Karpas-422 (cell line): ENCODE measurements around the gene AQR. TPM values are rescaled to one million over a fixed set of nuclear protein-coding genes. Genes with fewer than 3 reads are reported as not detected.
"Not testable (repeated sequence)": the region's sequence is repeated elsewhere in the genome, so short reads cannot be mapped to it uniquely, and the experiment has no call there.

Experiments used
- DNase-seq: peaks from one replicate; pipeline ENCODE4 v3.0.0-alpha.2; 2015
- H2AFZ ChIP-seq: fragments of 200-600 bp; sonication (generic); 2 replicates; pipeline ENCODE4 v1.6.1; 2014; ENCODE audit warnings: antibody characterized with exemption, low read length, mixed read lengths
- H3K27ac ChIP-seq: fragments of 200-600 bp; sonication (generic); 2 replicates; pipeline ENCODE4 v1.5.1; 2014; ENCODE audit warnings: mild to moderate bottlenecking, low read length, moderate library complexity
- H3K27me3 ChIP-seq: fragments of 200-600 bp; sonication (generic); 2 replicates; pipeline ENCODE4 v1.6.1; 2014; ENCODE audit warnings: low read length, mixed read lengths
- H3K36me3 ChIP-seq: fragments of 200-600 bp; sonication (generic); 2 replicates; pipeline ENCODE4 v1.6.1; 2014; ENCODE audit warnings: low read length, mixed read lengths; ENCODE audit not compliant: insufficient read depth
- H3K4me1 ChIP-seq: fragments of 200-600 bp; sonication (generic); 2 replicates; pipeline ENCODE4 v1.6.1; 2014; ENCODE audit warnings: mild to moderate bottlenecking, low read length, mixed read lengths
- H3K4me2 ChIP-seq: fragments of 200-600 bp; sonication (generic); 2 replicates; pipeline ENCODE4 v1.6.1; 2014; ENCODE audit warnings: low read length, low read depth, mild to moderate bottlenecking; ENCODE audit not compliant: poor library complexity, severe bottlenecking
- H3K4me3 ChIP-seq: fragments of 200-600 bp; sonication (generic); 2 replicates; pipeline ENCODE4 v1.5.1; 2014; ENCODE audit warnings: mild to moderate bottlenecking, antibody characterized with exemption, low read length, mixed read lengths
- H3K79me2 ChIP-seq: fragments of 200-600 bp; sonication (generic); 2 replicates; pipeline ENCODE4 v1.6.1; 2014; ENCODE audit warnings: mild to moderate bottlenecking, low read length, mixed read lengths
- H3K9ac ChIP-seq: fragments of 200-600 bp; sonication (generic); 2 replicates; pipeline ENCODE4 v1.6.0; 2014; ENCODE audit warnings: low read length
- H3K9me2 ChIP-seq: fragments of 200-600 bp; sonication (generic), shearing (Covaris generic); replicated peaks from 2 replicates; pipeline ENCODE4 v1.6.0; 2014; ENCODE audit warnings: mild to moderate bottlenecking, low read length, moderate library complexity; ENCODE audit not compliant: insufficient read depth
- H3K9me3 ChIP-seq: fragments of 300-700, 200-600 bp; sonication (generic); 2 replicates; pipeline ENCODE4 v1.6.1; 2014; ENCODE audit warnings: low read length, mixed read lengths
- H4K20me1 ChIP-seq: fragments of 200-600 bp; sonication (generic); 2 replicates; pipeline ENCODE4 v1.6.1; 2014; ENCODE audit warnings: mild to moderate bottlenecking, antibody characterized with exemption, low read length, low read depth; ENCODE audit not compliant: insufficient read depth
- total RNA-seq: library from RNA; depleted of rRNA; stranded (reverse); fragments of >200 nt; shearing (Covaris generic); gene quantifications from 2 replicates; pipeline ENCODE4 v1.2.3, GENCODE V29; 2014; ENCODE audit warnings: low replicate concordance

The AQR gene
- total RNA-seq, 1 experiment from 2014 or later, result 51.4 TPM

- no peaks in the 10 kb centered on the region for H3K4me1 ChIP-seq
- no peak overlapping the region for H3K4me3 ChIP-seq
- no peak overlapping the region for H3K4me2 ChIP-seq
- no peaks in the 10 kb centered on the region for H4K20me1 ChIP-seq
- H3K36me3 ChIP-seq, result peaks cover 30% of the 10 kb centered on the region
- no peaks in the 10 kb centered on the region for H3K9me2 ChIP-seq
- no peak overlapping the region for H3K27ac ChIP-seq
- peaks cover 63% of the 10 kb centered on the region for H3K79me2 ChIP-seq
- H3K9ac ChIP-seq, result no peak overlapping the region
- no peak overlapping the region for H2AFZ ChIP-seq
- no peaks in the 10 kb centered on the region for H3K27me3 ChIP-seq
- no peak for DNase-seq
- H3K9me3 ChIP-seq, result no peaks in the 10 kb centered on the region
These were observed 17.5 kb downstream of the AQR start for GRCh38 chr15:34951993-34952392.

DNA sequence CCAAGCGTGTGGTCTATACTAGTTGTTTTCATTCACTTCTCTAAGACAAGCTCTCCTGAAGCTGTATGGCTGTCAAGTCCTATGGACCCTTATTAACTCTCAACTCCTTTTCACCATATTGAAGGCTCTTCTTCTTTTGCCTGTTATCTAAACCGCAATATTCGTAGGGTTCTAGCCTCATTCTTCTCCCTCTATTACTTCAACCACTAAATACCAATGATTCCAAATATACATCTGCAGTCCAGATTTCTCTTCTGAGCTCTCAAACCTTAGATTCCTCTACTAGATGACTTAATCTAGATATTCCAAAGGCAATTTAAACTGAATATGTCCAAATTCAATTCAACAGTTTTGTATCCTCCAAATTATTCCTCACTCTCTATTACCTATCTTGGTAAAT, 24.6 kb downstream of the AQR start:
- H3K9me3 ChIP-seq, result no peaks in the 10 kb centered on the region
- no peaks in the 10 kb centered on the region for H3K27me3 ChIP-seq
- no peak overlapping the region for H2AFZ ChIP-seq
- no peak overlapping the region for H3K4me2 ChIP-seq
- H3K9me2 ChIP-seq, result no peaks in the 10 kb centered on the region
- DNase-seq, result no peak
- H3K9ac ChIP-seq, result no peak overlapping the region
- H4K20me1 ChIP-seq, result no peaks in the 10 kb centered on the region
- no peak overlapping the region for H3K4me3 ChIP-seq
- 0 out of 2 replicates have a peak, but pooled peaks cover 4% of the 10 kb centered on the region for H3K79me2 ChIP-seq
- no peak overlapping the region for H3K27ac ChIP-seq
- no peaks in the 10 kb centered on the region for H3K4me1 ChIP-seq
- peaks cover 37% of the 10 kb centered on the region; the same call in 1 of the 2 replicates for H3K36me3 ChIP-seq

- no peaks in the 10 kb centered on the region for H4K20me1 ChIP-seq
- H3K9me3 ChIP-seq, result no peaks in the 10 kb centered on the region
- no peak overlapping the region for H2AFZ ChIP-seq
- DNase-seq, result no peak
- no peaks in the 10 kb centered on the region for H3K27me3 ChIP-seq
- H3K9me2 ChIP-seq, result no peaks in the 10 kb centered on the region
- peaks cover 42% of the 10 kb centered on the region; the same call in 1 of the 2 replicates for H3K36me3 ChIP-seq
- no peak overlapping the region for H3K4me3 ChIP-seq
- no peak overlapping the region for H3K27ac ChIP-seq
- no peak overlapping the region for H3K9ac ChIP-seq
- H3K79me2 ChIP-seq, result 0 out of 2 replicates have a peak, but pooled peaks cover 4% of the 10 kb centered on the region
- no peak overlapping the region for H3K4me2 ChIP-seq
- no peaks in the 10 kb centered on the region for H3K4me1 ChIP-seq
These were observed 25.8 kb downstream of the AQR start for GRCh38 chr15:34943711-34944110.

GRCh38 chr15:34943264-34943663, 26.3 kb downstream of the AQR start:
- H3K4me1 ChIP-seq, H3K9me2 ChIP-seq, DNase-seq, H3K27me3 ChIP-seq, H2AFZ ChIP-seq, H3K4me2 ChIP-seq, H3K9me3 ChIP-seq, H3K27ac ChIP-seq, H3K4me3 ChIP-seq, H3K79me2 ChIP-seq, H4K20me1 ChIP-seq, H3K9ac ChIP-seq: not testable (repeated sequence)
- peaks cover 42% of the 10 kb centered on the region; the same call in 1 of the 2 replicates for H3K36me3 ChIP-seq

- Histone ChIP-seq H3K9me2 (no peaks in the 10 kb centered on the region), H3K27ac (no peak overlapping the region), H4K20me1 (no peaks in the 10 kb centered on the region), H3K9me3 (no peaks in the 10 kb centered on the region), H3K4me2 (no peak overlapping the region), H3K36me3 (peaks cover 38% of the 10 kb centered on the region; the same call in 1 of the 2 replicates), H3K9ac (no peak overlapping the region), H2AFZ (no peak overlapping the region), H3K4me3 (no peak overlapping the region), H3K4me1 (no peaks in the 10 kb centered on the region), H3K79me2 (no peaks in the 10 kb centered on the region), H3K27me3 (no peaks in the 10 kb centered on the region)
- DNase-seq, result no peak
These were observed 27.2 kb downstream of the AQR start for GRCh38 chr15:34942363-34942762.

- no peak overlapping the region for H2AFZ ChIP-seq
- no peak overlapping the region for H3K27ac ChIP-seq
- no peaks in the 10 kb centered on the region for H3K9me3 ChIP-seq
- H3K27me3 ChIP-seq, result no peaks in the 10 kb centered on the region
- no peak overlapping the region for H3K9ac ChIP-seq
- no peaks in the 10 kb centered on the region for H4K20me1 ChIP-seq
- no peak overlapping the region for H3K4me2 ChIP-seq
- H3K79me2 ChIP-seq, result no peaks in the 10 kb centered on the region
- DNase-seq, result no peak
- H3K4me1 ChIP-seq, result no peaks in the 10 kb centered on the region
- H3K9me2 ChIP-seq, result no peaks in the 10 kb centered on the region
- peaks cover 38% of the 10 kb centered on the region; the same call in 1 of the 2 replicates for H3K36me3 ChIP-seq
- no peak overlapping the region for H3K4me3 ChIP-seq
These were observed 27.7 kb downstream of the AQR start for GRCh38 chr15:34941831-34942230.

GRCh38 chr15:34941185-34941698, 28.3 kb downstream of the AQR start:
- H3K36me3 ChIP-seq, result peaks cover 38% of the 10 kb centered on the region; the same call in 1 of the 2 replicates
- no peaks in the 10 kb centered on the region for H3K27me3 ChIP-seq
- H4K20me1 ChIP-seq, result no peaks in the 10 kb centered on the region
- no peak overlapping the region for H2AFZ ChIP-seq
- no peak overlapping the region for H3K27ac ChIP-seq
- no peak overlapping the region for H3K4me2 ChIP-seq
- no peaks in the 10 kb centered on the region for H3K9me2 ChIP-seq
- no peak overlapping the region for H3K9ac ChIP-seq
- no peaks in the 10 kb centered on the region for H3K4me1 ChIP-seq
- DNase-seq, result no peak
- no peaks in the 10 kb centered on the region for H3K79me2 ChIP-seq
- no peak overlapping the region for H3K4me3 ChIP-seq
- H3K9me3 ChIP-seq, result no peaks in the 10 kb centered on the region

DNA sequence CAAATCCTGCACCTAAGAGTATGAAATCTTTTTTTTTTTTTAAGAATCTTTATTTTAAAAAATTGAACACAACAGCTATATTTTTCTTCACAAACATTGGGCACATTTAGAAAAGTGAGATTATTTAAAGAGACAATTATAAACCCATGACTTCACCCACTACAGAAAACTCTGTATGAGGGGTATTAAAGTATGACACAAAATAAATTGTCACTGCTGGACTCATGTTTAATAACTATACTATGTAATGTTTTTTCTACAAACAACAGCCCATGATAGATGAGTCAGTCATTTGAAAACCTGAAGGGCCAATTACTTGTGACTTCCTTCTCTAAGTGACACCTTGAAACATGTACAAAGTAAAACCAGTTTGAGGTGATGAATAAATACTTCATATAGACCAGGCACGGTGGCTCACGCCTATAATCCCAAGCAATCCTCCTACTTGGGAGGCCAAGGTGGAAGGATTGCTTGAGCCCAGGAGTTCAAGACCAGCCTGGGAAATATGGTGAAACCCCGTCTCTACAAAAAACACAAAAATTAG, 36.0 kb downstream of the AQR start:
- Histone ChIP-seq H2AFZ (no peak overlapping the region), H3K9ac (no peak overlapping the region), H3K9me3 (no peaks in the 10 kb centered on the region), H3K27ac (no peak overlapping the region), H3K4me2 (no peak overlapping the region), H3K27me3 (no peaks in the 10 kb centered on the region), H3K36me3 (peaks cover 43% of the 10 kb centered on the region), H3K4me1 (no peaks in the 10 kb centered on the region), H3K4me3 (no peak overlapping the region), H4K20me1 (no peaks in the 10 kb centered on the region), H3K9me2 (no peaks in the 10 kb centered on the region), H3K79me2 (peaks cover 4% of the 10 kb centered on the region; the same call in 1 of the 2 replicates)
- no peak for DNase-seq
